Ectodermal cell (in vitro differentiated cells): ENCODE measurements around the gene IL22. TPM values are rescaled to one million over a fixed set of nuclear protein-coding genes. Genes with fewer than 3 reads are reported as not detected.

Source experiments
- H3K27ac ChIP-seq: 2 replicates; pipeline ENCODE4 v1.7.0; 2013; ENCODE audit warnings: mild to moderate bottlenecking, low read depth, low read length; ENCODE audit not compliant: insufficient read depth, poor library complexity, severe bottlenecking
- H3K27me3 ChIP-seq: 2 replicates; pipeline ENCODE4 v1.7.0; 2013; ENCODE audit warnings: mild to moderate bottlenecking, low read length; ENCODE audit not compliant: insufficient read depth, control insufficient read depth, poor library complexity, severe bottlenecking
- H3K36me3 ChIP-seq: one replicate; pipeline ENCODE4 v1.7.0; 2013; ENCODE audit warnings: low read length; ENCODE audit not compliant: control insufficient read depth, insufficient read depth
- H3K4me1 ChIP-seq: one replicate; pipeline ENCODE4 v1.7.0; 2013; ENCODE audit warnings: low read length; ENCODE audit not compliant: control insufficient read depth, insufficient read depth
- H3K4me3 ChIP-seq: 2 replicates; pipeline ENCODE4 v1.7.0; 2013; ENCODE audit warnings: low read depth, low read length, control low read depth; ENCODE audit not compliant: insufficient read depth
- H3K9me3 ChIP-seq: 2 replicates; pipeline ENCODE4 v1.7.0; 2013; ENCODE audit warnings: mild to moderate bottlenecking, low read length, moderate library complexity; ENCODE audit not compliant: control insufficient read depth
- WGBS, 2 experiments: methylation state at CpG; one replicate each; pipeline ENCODE4 v1.1.7; 2013; ENCODE audit warnings: missing lambda C conversion rate in 2 of 2; 5-methylcytosine and 5-hydroxymethylcytosine counted together
- polyA plus RNA-seq, 4 experiments: library from polyadenylated mRNA; stranded (reverse); fragments of 50-300 nt; gene quantifications; one replicate each; pipeline ENCODE4 v1.2.3, GENCODE V29; 2013

IL22 gene
- polyA plus RNA-seq (2013, experiment 1 of 4): not detected
- not detected for polyA plus RNA-seq (2013, experiment 2 of 4)
- polyA plus RNA-seq (2013, experiment 3 of 4): not detected
- polyA plus RNA-seq (2013, experiment 4 of 4): not detected

GRCh38 chr12:68253504-68253903 lies at the start of gene IL22:
TSS of gene IL22 (minus strand) at chr12:68253604. CDS start at chr12:68253448, 156 bp downstream.
- WGBS, 2 experiments: 92 to 96% methylated on average over 7 of the region's 7 CpGs
- Histone ChIP-seq H3K27ac (no peak within 1 kb of the TSS), H3K4me3 (no peak within 1 kb of the TSS), H3K36me3 (no peaks in the 10 kb centered on the region), H3K9me3 (no peaks in the 10 kb centered on the region), H3K4me1 (no peaks in the 10 kb centered on the region), H3K27me3 (no peaks in the 10 kb centered on the region)

- Histone ChIP-seq H3K36me3 (peaks cover 5% of the 10 kb centered on the region), H3K4me3 (no peak overlapping the region), H3K27me3 (no peaks in the 10 kb centered on the region), H3K27ac (no peak overlapping the region), H3K4me1 (no peaks in the 10 kb centered on the region), H3K9me3 (no peaks in the 10 kb centered on the region)
- WGBS, 2 experiments: 81 to 93% methylated on average over 4 of the region's 4 CpGs
These were observed 44.5 kb upstream of the IL22 start for GRCh38 chr12:68297929-68298328.

- no peaks in the 10 kb centered on the region for H3K27me3 ChIP-seq
- no peak overlapping the region for H3K4me3 ChIP-seq
- H3K36me3 ChIP-seq: no peaks in the 10 kb centered on the region
- WGBS, 2 experiments: 92 to 100% methylated on average over 1 to 2 of the region's 2 CpGs
- H3K9me3 ChIP-seq: no peaks in the 10 kb centered on the region
- H3K4me1 ChIP-seq: no peaks in the 10 kb centered on the region
- no peak overlapping the region for H3K27ac ChIP-seq
These were observed 40.8 kb upstream of the IL22 start for GRCh38 chr12:68294251-68294650.

- Histone ChIP-seq H3K4me1 (no peaks in the 10 kb centered on the region), H3K4me3 (no peak overlapping the region), H3K9me3 (no peaks in the 10 kb centered on the region)
These were observed 39.9 kb upstream of the IL22 start for GRCh38 chr12:68293347-68293746.

GRCh38 chr12:68292151-68292943 lies 38.9 kb upstream of the IL22 start:
- no peaks in the 10 kb centered on the region for H3K36me3 ChIP-seq
- H3K27me3 ChIP-seq: no peaks in the 10 kb centered on the region
- no peak overlapping the region for H3K27ac ChIP-seq
- H3K4me3 ChIP-seq: no peak overlapping the region
- no peaks in the 10 kb centered on the region for H3K4me1 ChIP-seq
- 93 to 96% methylated on average over 7 to 8 of the region's 9 CpGs for WGBS, 2 experiments
- H3K9me3 ChIP-seq: no peaks in the 10 kb centered on the region

More at GRCh38 chr12:68293347-68293746, 39.9 kb upstream of the IL22 start:
- no peak overlapping the region for H3K27ac ChIP-seq
- H3K36me3 ChIP-seq: no peaks in the 10 kb centered on the region
- H3K27me3 ChIP-seq: no peaks in the 10 kb centered on the region

- no peak overlapping the region for H3K4me3 ChIP-seq
- 93 to 97% methylated on average over 4 of the region's 4 CpGs for WGBS, 2 experiments
- no peaks in the 10 kb centered on the region for H3K27me3 ChIP-seq
- H3K9me3 ChIP-seq: no peaks in the 10 kb centered on the region
- no peaks in the 10 kb centered on the region for H3K4me1 ChIP-seq
- H3K36me3 ChIP-seq: no peaks in the 10 kb centered on the region
- H3K27ac ChIP-seq: no peak overlapping the region
These were observed 38.1 kb upstream of the IL22 start for GRCh38 chr12:68291396-68292036.

- no peak overlapping the region for H3K4me3 ChIP-seq
- no peaks in the 10 kb centered on the region for H3K9me3 ChIP-seq
- no peaks in the 10 kb centered on the region for H3K27me3 ChIP-seq
- H3K27ac ChIP-seq: no peak overlapping the region
- no peaks in the 10 kb centered on the region for H3K36me3 ChIP-seq
- no peaks in the 10 kb centered on the region for H3K4me1 ChIP-seq
- 95% methylated on average over 6 of the region's 6 CpGs for WGBS, 2 experiments
These were observed 36.7 kb upstream of the IL22 start for GRCh38 chr12:68290126-68290525.

- H3K27ac ChIP-seq: no peak overlapping the region
- H3K36me3 ChIP-seq: no peaks in the 10 kb centered on the region
- no peaks in the 10 kb centered on the region for H3K27me3 ChIP-seq
- H3K4me1 ChIP-seq: no peaks in the 10 kb centered on the region
- no peaks in the 10 kb centered on the region for H3K9me3 ChIP-seq
- no peak overlapping the region for H3K4me3 ChIP-seq
- WGBS, 2 experiments: 99 to 100% methylated on average over 4 to 5 of the region's 5 CpGs
These were observed 33.7 kb upstream of the IL22 start for GRCh38 chr12:68287106-68287505.

GRCh38 chr12:68286396-68286795 lies 33.0 kb upstream of the IL22 start:
- H3K4me1 ChIP-seq: no peaks in the 10 kb centered on the region
- H3K9me3 ChIP-seq: no peaks in the 10 kb centered on the region
- no peak overlapping the region for H3K4me3 ChIP-seq
- H3K27ac ChIP-seq: no peak overlapping the region
- no peaks in the 10 kb centered on the region for H3K36me3 ChIP-seq
- no peaks in the 10 kb centered on the region for H3K27me3 ChIP-seq
- 87 to 94% methylated on average over 4 of the region's 4 CpGs for WGBS, 2 experiments

- no peak overlapping the region for H3K4me3 ChIP-seq
- WGBS, 2 experiments: 94% methylated on average over 3 of the region's 3 CpGs
- H3K4me1 ChIP-seq: no peaks in the 10 kb centered on the region
- H3K27me3 ChIP-seq: no peaks in the 10 kb centered on the region
- no peak overlapping the region for H3K27ac ChIP-seq
- no peaks in the 10 kb centered on the region for H3K9me3 ChIP-seq
- no peaks in the 10 kb centered on the region for H3K36me3 ChIP-seq
These were observed 32.1 kb upstream of the IL22 start for GRCh38 chr12:68285541-68285940.
